ENCODE measurements around the gene CFAP74. TPM values are rescaled to one million over a fixed set of nuclear protein-coding genes. Genes with fewer than 3 reads are reported as not detected.

Gene CFAP74
- total RNA-seq, 4 donors from 2014 or later, result 0.35 to 1.1 (median 0.83) TPM; not detected in 1

- no peaks in the 10 kb centered on the region for H3K36me3 ChIP-seq
- TF ChIP-seq, protein P1, sequence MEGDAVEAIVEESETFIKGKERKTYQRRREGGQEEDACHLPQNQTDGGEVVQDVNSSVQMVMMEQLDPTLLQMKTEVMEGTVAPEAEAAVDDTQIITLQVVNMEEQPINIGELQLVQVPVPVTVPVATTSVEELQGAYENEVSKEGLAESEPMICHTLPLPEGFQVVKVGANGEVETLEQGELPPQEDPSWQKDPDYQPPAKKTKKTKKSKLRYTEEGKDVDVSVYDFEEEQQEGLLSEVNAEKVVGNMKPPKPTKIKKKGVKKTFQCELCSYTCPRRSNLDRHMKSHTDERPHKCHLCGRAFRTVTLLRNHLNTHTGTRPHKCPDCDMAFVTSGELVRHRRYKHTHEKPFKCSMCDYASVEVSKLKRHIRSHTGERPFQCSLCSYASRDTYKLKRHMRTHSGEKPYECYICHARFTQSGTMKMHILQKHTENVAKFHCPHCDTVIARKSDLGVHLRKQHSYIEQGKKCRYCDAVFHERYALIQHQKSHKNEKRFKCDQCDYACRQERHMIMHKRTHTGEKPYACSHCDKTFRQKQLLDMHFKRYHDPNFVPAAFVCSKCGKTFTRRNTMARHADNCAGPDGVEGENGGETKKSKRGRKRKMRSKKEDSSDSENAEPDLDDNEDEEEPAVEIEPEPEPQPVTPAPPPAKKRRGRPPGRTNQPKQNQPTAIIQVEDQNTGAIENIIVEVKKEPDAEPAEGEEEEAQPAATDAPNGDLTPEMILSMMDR (IDR thresholded peaks at IDR 0.05), result no peak
- TF ChIP-seq POLR2A (IDR thresholded peaks at IDR 0.05), result no peak
- H3K4me3 ChIP-seq, result peak overlapping the region; percentile 76 to 97 (median 92)
- H3K27me3 ChIP-seq, result no peaks in the 10 kb centered on the region
- H3K4me1 ChIP-seq, result peaks cover 3 to 22% (median 15%) of the 10 kb centered on the region in 4 donors
- H3K27ac ChIP-seq, result peak overlapping the region; percentile 94 to 97 (median 94)
- peak in 1 of 3 donors; percentile 70 for DNase-seq
- H3K9me3 ChIP-seq, result no peaks in the 10 kb centered on the region
These were observed 95.1 kb downstream of the CFAP74 start for GRCh38 chr1:1908506-1908791.

- DNase-seq, result peak; percentile 36 to 64 (median 49)
- Histone ChIP-seq H3K27ac (peak overlapping the region in 2 of 4 donors; percentile 6 to 29), H3K36me3 (no peaks in the 10 kb centered on the region), H3K4me3 (no peak overlapping the region), H3K9me3 (no peaks in the 10 kb centered on the region), H3K4me1 (peaks cover 3 to 22% (median 15%) of the 10 kb centered on the region in 4 donors), H3K27me3 (no peaks in the 10 kb centered on the region)
- no peak for TF ChIP-seq POLR2A (IDR thresholded peaks at IDR 0.05)
- TF ChIP-seq, protein P1 (IDR thresholded peaks at IDR 0.05), result no peak
These were observed 96.4 kb downstream of the CFAP74 start for GRCh38 chr1:1907098-1907736.

GRCh38 chr1:1906185-1907097 is 97.1 kb downstream of the CFAP74 start:
- Histone ChIP-seq H3K4me1 (peaks cover 3 to 28% (median 15%) of the 10 kb centered on the region in 4 donors), H3K36me3 (no peaks in the 10 kb centered on the region), H3K9me3 (no peaks in the 10 kb centered on the region), H3K4me3 (no peak overlapping the region), H3K27me3 (no peaks in the 10 kb centered on the region), H3K27ac (peak overlapping the region in 2 of 4 donors; percentile 6 to 29)
- peak; percentile 80 to 92 (median 86) for DNase-seq
- TF ChIP-seq, protein P1 (IDR thresholded peaks at IDR 0.05), result peak; percentile 84 to 96 (median 92)
- no peak for TF ChIP-seq POLR2A (IDR thresholded peaks at IDR 0.05)

- TF ChIP-seq, protein P1 (IDR thresholded peaks at IDR 0.05), result no peak
- TF ChIP-seq POLR2A (IDR thresholded peaks at IDR 0.05), result no peak
- Histone ChIP-seq H3K36me3 (no peaks in the 10 kb centered on the region), H3K27ac (no peak overlapping the region), H3K9me3 (no peaks in the 10 kb centered on the region), H3K27me3 (no peaks in the 10 kb centered on the region), H3K4me3 (no peak overlapping the region), H3K4me1 (peaks cover 0 to 29% (median 6%) of the 10 kb centered on the region in 4 donors)
- no peak for DNase-seq
These were observed 100.4 kb downstream of the CFAP74 start for GRCh38 chr1:1903224-1903623.

- H3K4me3 ChIP-seq, result no peak overlapping the region
- TF ChIP-seq, protein P1 (IDR thresholded peaks at IDR 0.05), result no peak
- no peak for TF ChIP-seq POLR2A (IDR thresholded peaks at IDR 0.05)
- peaks cover 0 to 26% (median 0%) of the 10 kb centered on the region in 4 donors for H3K4me1 ChIP-seq
- H3K36me3 ChIP-seq, result no peaks in the 10 kb centered on the region
- peak overlapping the region in 1 of 4 donors; percentile 25 for H3K27ac ChIP-seq
- H3K9me3 ChIP-seq, result no peaks in the 10 kb centered on the region
- no peaks in the 10 kb centered on the region for H3K27me3 ChIP-seq
- DNase-seq, result peak in 1 of 3 donors; percentile 49
These were observed 101.8 kb downstream of the CFAP74 start for GRCh38 chr1:1901641-1902294.

Data from Peyer's patch (tissue), 4 donors.